K562 (cell line): ENCODE measurements around the gene PA2G4. TPM values are rescaled to one million over a fixed set of nuclear protein-coding genes. Genes with fewer than 3 reads are reported as not detected.

Experiments
- ATF6 ChIP-seq: sonication (generic); formaldehyde crosslinking; IDR thresholded peaks from 2 replicates; pipeline ENCODE4 v1.4.0; 2020; ENCODE audit warnings: mild to moderate bottlenecking, missing genetic modification reagents
- GTF2F1 ChIP-seq: IDR thresholded peaks from 2 replicates; pipeline ENCODE4 v1.6.1; 2011; ENCODE audit warnings: low read depth, low read length, improper control_type of control experiment
- HDAC1 ChIP-seq, 2 experiments: fragments of 450-650 bp; IDR thresholded peaks; 2 replicates each; pipeline ENCODE4 v1.6.1; 2016 to 2017; ENCODE audit warnings: inconsistent platforms in 1 of 2, mild to moderate bottlenecking in 1 of 2, moderate library complexity in 1 of 2
- HINFP ChIP-seq: fragments of 450-650 bp; conservative IDR thresholded peaks from 2 replicates; pipeline ENCODE4 v1.6.1; 2016; ENCODE audit warnings: missing genetic modification characterization, low read depth, mild to moderate bottlenecking, control low read depth, missing compliant biosample characterization
- JUN ChIP-seq, 2 experiments: sonication (generic) in 1 of 2; formaldehyde crosslinking in 1 of 2; IDR thresholded peaks; 2 replicates each; pipeline versions ENCODE4 v1.6.1 to v1.8.0; 2012 to 2022; ENCODE audit warnings: borderline replicate concordance in 2 of 2, mild to moderate bottlenecking in 2 of 2, improper control_type of control experiment in 1 of 2, low read depth in 1 of 2, low read length in 1 of 2, missing genetic modification reagents in 1 of 2
- MBD2 ChIP-seq: sonication (generic); IDR thresholded peaks from 2 replicates; pipeline ENCODE4 v1.6.1; 2016; ENCODE audit warnings: low read depth, borderline replicate concordance
- PCBP1 ChIP-seq: fragments of 200-400 bp; formaldehyde crosslinking; IDR thresholded peaks from 2 replicates; pipeline ENCODE4 v1.6.1; 2018; ENCODE audit warnings: mild to moderate bottlenecking, low read depth, low read length; ENCODE audit not compliant: poor library complexity, severe bottlenecking
- RFX5 ChIP-seq: IDR thresholded peaks from 2 replicates; pipeline ENCODE4 v1.6.1; 2011; ENCODE audit warnings: low read depth, mild to moderate bottlenecking, improper control_type of control experiment, low read length
- ZBTB7A ChIP-seq: IDR thresholded peaks from 2 replicates; pipeline ENCODE4 v1.6.1; 2011; ENCODE audit warnings: low read depth, mild to moderate bottlenecking, low read length, moderate library complexity, borderline replicate concordance; ENCODE audit not compliant: control insufficient read depth
- ZNF609 ChIP-seq: sonication (generic); formaldehyde crosslinking; IDR thresholded peaks from 2 replicates; pipeline ENCODE4 v1.8.1; 2023; ENCODE audit warnings: missing genetic modification reagents, mild to moderate bottlenecking, borderline replicate concordance
- ZNF830 ChIP-seq: fragments of 250-450 bp; sonication (Bioruptor Pico); IDR thresholded peaks from 2 replicates; pipeline ENCODE4 v1.5.0; 2021; ENCODE audit warnings: mild to moderate bottlenecking
- polyA plus RNA-seq, 8 experiments: library from polyadenylated mRNA; depleted of rRNA in 4 of 8; stranded (reverse) in 5 of 8; unstranded in 3 of 8; fragments of >200 nt; fragmentation: Nextera tagmentation in 2 of 8; fragmentation: Illumina TruSeq in 1 of 8; extraction: Ambion mirVana in 2 of 8; extraction: Trizol in 1 of 8; gene quantifications; 2 replicates each; pipeline versions ENCODE4 v1.2.1 to v1.2.3, GENCODE V29; 2011 to 2014; ENCODE audit warnings: inconsistent platforms in 1 of 8, missing spikeins in 1 of 8
- total RNA-seq, 7 experiments: library from RNA; depleted of rRNA in 6 of 7; stranded (reverse); fragments of >200 nt in 6 of 7; fragmentation: Illumina TruSeq in 2 of 7; extraction: Trizol in 2 of 7; gene quantifications; 2 replicates each; pipeline versions ENCODE4 v1.2.1 to v1.2.3, GENCODE V29; 2011 to 2021; ENCODE audit warnings: low replicate concordance in 1 of 7
- TF ChIP-seq, protein P1 (sequence below), 3 experiments: fragments of 200-800 bp in 1 of 3; fragments of 250-450 bp in 1 of 3; fragments of 450-650 bp in 1 of 3; sonication (Bioruptor Pico) in 1 of 3; sonication (Bioruptor generic) in 1 of 3; formaldehyde crosslinking in 1 of 3; IDR thresholded peaks; 2 replicates each; pipeline versions ENCODE4 v1.6.1 to v1.8.0; 2016 to 2022; ENCODE audit warnings: mild to moderate bottlenecking in 2 of 3, missing genetic modification characterization in 2 of 3, missing compliant biosample characterization in 1 of 3, moderate library complexity in 1 of 3

PA2G4 gene
- total and polyA plus RNA-seq, 9 of the 15 experiments (the other 6 are each of a cell fraction or from before 2014, with no cell fraction given): 230 to 925 (median 638) TPM

GRCh38 chr12:56127888-56128669, 23.7 kb downstream of the PA2G4 start, which contains the start of gene ESYT1 (continued):
- TF ChIP-seq ATF6 (CRISPR knock-in tag) (peak; percentile 10; the same call in 1 of the 2 replicates), MBD2 (peak; percentile 65; the same call in 1 of the 2 replicates), ZBTB7A (peak; percentile 53; the same call in 1 of the 2 replicates), RFX5 (0 out of 2 replicates have a peak, but pooled peaks have one; percentile 66), JUN (IDR thresholded peaks at IDR 0.05; ENCODE audit: borderline replicate concordance, low read depth, low read length) (peak; percentile 98), JUN (CRISPR knock-in tag; IDR thresholded peaks at IDR 0.05; ENCODE audit: borderline replicate concordance) (no peak), ZNF830 (CRISPR knock-in tag) (0 out of 2 replicates have a peak, but pooled peaks have one; percentile 57), PCBP1 (peak; percentile 27), HINFP (tag) (no peak), HDAC1 (IDR thresholded peaks at IDR 0.05) (peak in 1 of 2 experiments; percentile 51; a peak in 2 of 4 replicates), GTF2F1 (peak; percentile 39; the same call in 1 of the 2 replicates), ZNF609 (CRISPR knock-in tag) (0 out of 2 replicates have a peak, but pooled peaks have one; percentile 53)
- TF ChIP-seq, protein P1, sequence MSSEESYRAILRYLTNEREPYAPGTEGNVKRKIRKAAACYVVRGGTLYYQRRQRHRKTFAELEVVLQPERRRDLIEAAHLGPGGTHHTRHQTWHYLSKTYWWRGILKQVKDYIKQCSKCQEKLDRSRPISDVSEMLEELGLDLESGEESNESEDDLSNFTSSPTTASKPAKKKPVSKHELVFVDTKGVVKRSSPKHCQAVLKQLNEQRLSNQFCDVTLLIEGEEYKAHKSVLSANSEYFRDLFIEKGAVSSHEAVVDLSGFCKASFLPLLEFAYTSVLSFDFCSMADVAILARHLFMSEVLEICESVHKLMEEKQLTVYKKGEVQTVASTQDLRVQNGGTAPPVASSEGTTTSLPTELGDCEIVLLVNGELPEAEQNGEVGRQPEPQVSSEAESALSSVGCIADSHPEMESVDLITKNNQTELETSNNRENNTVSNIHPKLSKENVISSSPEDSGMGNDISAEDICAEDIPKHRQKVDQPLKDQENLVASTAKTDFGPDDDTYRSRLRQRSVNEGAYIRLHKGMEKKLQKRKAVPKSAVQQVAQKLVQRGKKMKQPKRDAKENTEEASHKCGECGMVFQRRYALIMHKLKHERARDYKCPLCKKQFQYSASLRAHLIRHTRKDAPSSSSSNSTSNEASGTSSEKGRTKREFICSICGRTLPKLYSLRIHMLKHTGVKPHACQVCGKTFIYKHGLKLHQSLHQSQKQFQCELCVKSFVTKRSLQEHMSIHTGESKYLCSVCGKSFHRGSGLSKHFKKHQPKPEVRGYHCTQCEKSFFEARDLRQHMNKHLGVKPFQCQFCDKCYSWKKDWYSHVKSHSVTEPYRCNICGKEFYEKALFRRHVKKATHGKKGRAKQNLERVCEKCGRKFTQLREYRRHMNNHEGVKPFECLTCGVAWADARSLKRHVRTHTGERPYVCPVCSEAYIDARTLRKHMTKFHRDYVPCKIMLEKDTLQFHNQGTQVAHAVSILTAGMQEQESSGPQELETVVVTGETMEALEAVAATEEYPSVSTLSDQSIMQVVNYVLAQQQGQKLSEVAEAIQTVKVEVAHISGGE (CRISPR knock-in tag; IDR thresholded peaks at IDR 0.05): no peak
